HG03064 (cell line): ENCODE measurements around the gene KCNV2.

Experiments used
- ATAC-seq: cut with Tn5 transposase; IDR thresholded peaks from one replicate; pipeline ENCODE4 v1.9.1; 2021; ENCODE audit warnings: low read depth; ENCODE audit not compliant: unreplicated experiment

KCNV2 gene

GRCh38 chr9:2755285-2755684 lies 38.0 kb downstream of the KCNV2 start:
- no peak for ATAC-seq

DNA sequence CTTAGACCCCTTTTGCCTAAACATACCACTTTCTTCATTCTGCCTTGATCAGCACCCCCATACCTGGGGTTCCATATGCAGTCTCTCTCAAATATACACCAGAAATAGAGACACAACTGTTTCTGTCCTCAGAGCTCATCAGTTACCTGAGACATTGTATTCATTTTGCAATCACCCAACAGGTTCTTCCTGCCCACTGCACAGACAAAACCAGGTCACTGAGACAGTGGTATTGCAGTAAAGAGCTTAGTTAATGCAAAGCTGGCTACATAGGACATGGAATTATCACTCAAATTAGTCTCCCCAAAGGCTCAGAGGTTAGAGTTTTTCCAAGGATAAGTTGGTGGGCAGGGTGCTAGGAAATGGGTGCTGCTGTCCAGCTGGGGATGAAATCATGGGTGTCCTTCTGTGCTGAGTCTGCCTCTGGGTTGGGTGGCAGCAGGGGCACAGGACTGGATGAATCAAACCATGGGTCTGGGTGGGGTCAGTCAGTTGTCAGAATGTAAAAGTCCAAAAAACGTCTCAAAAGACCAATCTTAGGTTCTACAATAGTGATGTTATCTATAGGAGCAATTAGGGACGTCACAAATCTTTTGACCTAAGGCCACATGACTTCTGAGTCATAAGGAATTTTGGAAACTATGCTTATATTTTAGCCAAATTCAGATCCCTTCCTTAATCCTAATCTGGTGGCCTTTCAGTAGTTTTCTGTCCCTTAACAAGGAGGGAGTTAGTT lies 41.0 kb downstream of the KCNV2 start:
- no peak for ATAC-seq

DNA sequence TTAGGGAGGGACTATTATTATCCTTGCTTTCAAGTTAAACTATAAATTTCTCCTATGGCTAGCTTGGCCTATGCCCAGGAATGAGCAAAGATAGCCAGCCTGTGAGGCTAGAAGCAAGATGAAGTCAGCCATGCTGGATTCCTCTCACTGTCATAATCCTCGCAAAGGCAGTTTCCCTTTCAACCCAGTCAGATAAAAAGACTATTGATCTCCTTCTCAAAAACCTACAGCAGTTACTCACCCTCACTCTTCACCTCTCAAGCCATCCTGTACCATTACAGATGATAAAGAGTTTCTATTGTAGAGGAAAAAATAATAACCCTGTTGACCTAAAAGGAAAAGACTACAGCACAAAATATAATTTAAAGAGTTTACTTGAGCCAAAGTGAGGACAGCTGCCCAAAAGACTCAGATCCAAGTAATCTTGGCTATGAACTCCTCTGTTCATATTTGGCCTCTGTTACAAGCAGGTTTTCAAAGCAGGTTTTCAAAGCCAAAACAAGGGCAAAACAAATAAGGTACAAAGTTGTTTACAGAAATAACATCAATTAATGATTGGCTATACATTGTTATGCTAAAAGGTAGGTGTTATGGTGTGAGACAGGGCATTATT lies 41.7 kb downstream of the KCNV2 start:
- no peak for ATAC-seq

GRCh38 chr9:2761424-2761823 lies 44.1 kb downstream of the KCNV2 start:
- ATAC-seq: peak; percentile 55

DNA sequence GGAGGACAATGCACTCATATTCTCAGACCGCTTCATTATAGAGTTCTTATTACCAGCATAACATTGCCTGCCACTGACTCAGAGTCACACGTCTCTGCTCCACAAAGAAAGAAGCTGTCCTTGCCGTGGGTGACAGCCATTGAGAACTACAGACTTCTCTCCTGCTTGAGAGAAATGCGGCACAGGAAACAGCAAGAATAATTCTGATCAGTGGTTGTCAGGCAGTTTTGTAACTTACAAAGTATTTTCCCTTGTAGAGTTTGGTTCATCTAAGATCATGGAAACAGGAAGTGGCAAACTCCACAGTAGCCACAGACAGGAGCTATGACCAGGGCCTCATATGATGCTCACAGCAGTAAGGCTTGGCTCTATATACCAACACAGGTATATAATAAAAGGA lies 47.0 kb downstream of the KCNV2 start:
- ATAC-seq: no peak

DNA sequence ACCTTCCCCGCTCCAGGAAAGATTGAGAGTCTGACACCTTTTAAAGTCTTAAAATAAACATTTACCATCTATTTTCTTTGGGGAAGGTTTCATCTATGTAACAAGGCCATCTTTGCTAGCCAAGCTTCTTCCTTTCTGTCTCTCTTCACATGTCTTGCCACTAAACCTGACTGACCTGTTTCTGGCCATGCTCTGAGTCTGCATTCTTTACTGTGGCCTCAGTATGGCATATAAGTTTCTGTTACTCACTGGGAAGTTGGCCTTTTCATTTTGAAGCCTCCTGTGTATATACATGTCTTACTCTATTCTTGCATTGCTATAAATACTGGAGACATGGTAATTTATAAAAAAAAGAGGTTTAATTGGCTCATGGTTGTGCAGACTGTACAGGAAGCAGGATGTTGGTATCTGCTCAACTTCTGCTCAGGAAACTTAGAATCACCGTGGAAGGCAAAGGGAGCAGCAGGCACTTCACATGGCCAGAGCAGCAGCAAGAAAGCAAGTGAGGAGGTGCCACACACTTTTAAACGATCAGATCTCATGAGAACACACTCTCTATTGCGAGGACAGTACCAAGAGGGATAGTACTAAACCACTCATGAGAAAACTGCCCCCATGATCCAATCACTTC lies 48.1 kb downstream of the KCNV2 start:
- ATAC-seq: no peak

GRCh38 chr9:2767800-2768677 lies 50.7 kb downstream of the KCNV2 start:
- no peak for ATAC-seq

GRCh38 chr9:2771087-2771486 lies 53.8 kb downstream of the KCNV2 start:
- no peak for ATAC-seq

GRCh38 chr9:2771661-2772060 lies 54.4 kb downstream of the KCNV2 start:
- ATAC-seq: no peak

DNA sequence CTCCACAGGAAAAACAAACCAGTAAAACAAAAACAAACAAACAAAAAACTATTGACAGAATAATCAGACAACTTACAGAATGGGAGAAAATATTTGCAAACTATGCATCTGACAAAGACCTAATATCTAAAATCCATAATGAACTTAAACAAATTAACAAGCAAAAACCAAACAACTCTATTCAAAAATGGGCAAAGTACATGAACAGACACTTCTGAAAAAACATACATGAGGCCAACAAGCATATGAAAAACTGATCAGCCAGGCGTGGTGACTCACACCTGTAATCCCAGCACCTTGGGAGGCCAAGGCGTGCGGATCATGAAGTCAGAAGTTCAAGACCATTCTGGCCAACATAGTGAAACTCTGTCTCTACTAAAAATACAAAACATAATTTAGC lies 60.1 kb downstream of the KCNV2 start:
- no peak for ATAC-seq

- no peak for ATAC-seq
Measured at GRCh38 chr9:2778816-2779215, 61.5 kb downstream of the KCNV2 start.
